K562 (cell line): ENCODE measurements around the gene NEK2. TPM values are rescaled to one million over a fixed set of nuclear protein-coding genes. Genes with fewer than 3 reads are reported as not detected.

ENCODE experiments used
- ARID3A ChIP-seq: IDR thresholded peaks from 2 replicates; pipeline ENCODE4 v1.6.1; 2012; ENCODE audit warnings: low read depth, low read length, improper control_type of control experiment, borderline replicate concordance
- ATF1 ChIP-seq, 2 experiments: fragments of 450-650 bp in 1 of 2; IDR thresholded peaks; 2 replicates each; pipeline ENCODE4 v1.6.1; 2016; ENCODE audit warnings: missing compliant biosample characterization in 1 of 2, missing genetic modification characterization in 1 of 2
- BRD9 ChIP-seq: fragments of 450-650 bp; IDR thresholded peaks from 2 replicates; pipeline ENCODE4 v1.6.1; 2018; ENCODE audit warnings: low read depth; ENCODE audit not compliant: partially characterized antibody
- CLOCK ChIP-seq: fragments of 250-450 bp; sonication (Bioruptor Pico); IDR thresholded peaks from 2 replicates; pipeline ENCODE4 v1.4.0; 2020; ENCODE audit warnings: mild to moderate bottlenecking, moderate library complexity, borderline replicate concordance
- FOXP1 ChIP-seq: sonication (generic); formaldehyde crosslinking; IDR thresholded peaks from 2 replicates; pipeline ENCODE4 v1.8.0; 2022; ENCODE audit warnings: mild to moderate bottlenecking, missing genetic modification reagents
- GTF3C2 ChIP-seq: IDR thresholded peaks from 3 replicates; pipeline ENCODE4 v1.6.1; 2011; ENCODE audit warnings: borderline replicate concordance, mild to moderate bottlenecking, moderate library complexity; ENCODE audit not compliant: insufficient read length; ENCODE audit errors: extremely low read depth
- MAFF ChIP-seq: IDR thresholded peaks from 2 replicates; pipeline ENCODE4 v1.6.1; 2012; ENCODE audit warnings: low read length, improper control_type of control experiment
- RUNX1 ChIP-seq: sonication (generic); IDR thresholded peaks from 2 replicates; pipeline ENCODE4 v1.6.1; 2016; ENCODE audit warnings: antibody characterized with exemption, low read depth
- ZNF282 ChIP-seq: sonication (generic); formaldehyde crosslinking; IDR thresholded peaks from 2 replicates; pipeline ENCODE4 v1.8.1; 2023; ENCODE audit warnings: missing genetic modification reagents
- polyA plus RNA-seq, 8 experiments: library from polyadenylated mRNA; depleted of rRNA in 4 of 8; stranded (reverse) in 5 of 8; unstranded in 3 of 8; fragments of >200 nt; fragmentation: Nextera tagmentation in 2 of 8; fragmentation: Illumina TruSeq in 1 of 8; extraction: Ambion mirVana in 2 of 8; extraction: Trizol in 1 of 8; gene quantifications; 2 replicates each; pipeline versions ENCODE4 v1.2.1 to v1.2.3, GENCODE V29; 2011 to 2014; ENCODE audit warnings: inconsistent platforms in 1 of 8, missing spikeins in 1 of 8
- total RNA-seq, 7 experiments: library from RNA; depleted of rRNA in 6 of 7; stranded (reverse); fragments of >200 nt in 6 of 7; fragmentation: Illumina TruSeq in 2 of 7; extraction: Trizol in 2 of 7; gene quantifications; 2 replicates each; pipeline versions ENCODE4 v1.2.1 to v1.2.3, GENCODE V29; 2011 to 2021; ENCODE audit warnings: low replicate concordance in 1 of 7
- TF ChIP-seq, protein P1 (sequence below): fragments of 250-450 bp; sonication (Bioruptor Pico); IDR thresholded peaks from 2 replicates; pipeline ENCODE4 v1.8.0; 2021; ENCODE audit warnings: borderline replicate concordance, mild to moderate bottlenecking, moderate library complexity; ENCODE audit not compliant: poor library complexity, severe bottlenecking

The NEK2 gene
- total and polyA plus RNA-seq, 9 of the 15 experiments (the other 6 are each of a cell fraction or from before 2014, with no cell fraction given) = 30.0 to 74.7 (median 66.4) TPM

- TF ChIP-seq GTF3C2 (no peak), ZNF282 (no peak), ARID3A (0 out of 2 replicates have a peak, but pooled peaks have one; percentile 36), CLOCK (CRISPR knock-in tag) (no peak), BRD9 (peak; percentile 43), ATF1 (CRISPR knock-in tag; IDR thresholded peaks at IDR 0.05) (no peak), ATF1 (tag; IDR thresholded peaks at IDR 0.05) (peak; percentile 60), RUNX1 (0 out of 2 replicates have a peak, but pooled peaks have one; percentile 31), FOXP1 (CRISPR knock-in tag) (no peak), MAFF (no peak)
- TF ChIP-seq, protein P1, sequence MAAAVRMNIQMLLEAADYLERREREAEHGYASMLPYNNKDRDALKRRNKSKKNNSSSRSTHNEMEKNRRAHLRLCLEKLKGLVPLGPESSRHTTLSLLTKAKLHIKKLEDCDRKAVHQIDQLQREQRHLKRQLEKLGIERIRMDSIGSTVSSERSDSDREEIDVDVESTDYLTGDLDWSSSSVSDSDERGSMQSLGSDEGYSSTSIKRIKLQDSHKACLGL (CRISPR knock-in tag) = no peak
These were observed 45.0 kb downstream of the NEK2 start (continued) for GRCh38 chr1:211630236-211631081.
